Prostate gland (tissue), 2 donors: Measurements from ENCODE around the gene DVL1. TPM values are rescaled to one million over a fixed set of nuclear protein-coding genes. Genes with fewer than 3 reads are reported as not detected.
"Not testable (repeated sequence)": the region's sequence is repeated elsewhere in the genome, so short reads cannot be mapped to it uniquely, and the experiment has no call there.

ENCODE experiments used
- DNase-seq: peaks from one replicate; pipeline ENCODE4 v3.0.0-alpha.2; 2019; ENCODE audit warnings: low spot score
- H3K27ac ChIP-seq, 2 donors: fragments of 200-600 bp; sonication (generic); 2 replicates each; pipeline ENCODE4 v1.5.1; 2017 to 2019
- H3K27me3 ChIP-seq: fragments of 200-600 bp; sonication (generic); replicated peaks from 2 replicates; pipeline ENCODE4 v1.5.1; 2019; ENCODE audit not compliant: insufficient read depth
- H3K36me3 ChIP-seq, 2 donors: fragments of 200-600 bp; sonication (generic); 1 replicate in 1 of 2; 2 replicates in 1 of 2; pipeline versions ENCODE4 v1.5.1 to v1.8.1; 2017 to 2019
- H3K4me1 ChIP-seq: fragments of 200-600 bp; sonication (generic); replicated peaks from 2 replicates; pipeline ENCODE4 v1.5.1; 2019
- H3K4me3 ChIP-seq, 2 donors: fragments of 200-600 bp; sonication (generic); 2 replicates each; pipeline ENCODE4 v1.5.1; 2017 to 2019
- H3K9me3 ChIP-seq: fragments of 200-600 bp; sonication (generic); 2 replicates; pipeline ENCODE4 v1.5.1; 2017
- POLR2A ChIP-seq: fragments of 450-650 bp; IDR thresholded peaks from one replicate; pipeline ENCODE4 v1.6.1; 2016; ENCODE audit warnings: antibody characterized with exemption, mild to moderate bottlenecking
- POLR2AphosphoS5 ChIP-seq: sonication (generic); formaldehyde crosslinking; IDR thresholded peaks from one replicate; pipeline ENCODE4 v1.6.1; 2017; ENCODE audit warnings: antibody characterized with exemption
- WGBS: methylation state at CpG from one replicate; pipeline ENCODE4 v1.1.5; 2018; 5-methylcytosine and 5-hydroxymethylcytosine counted together
- intact Hi-C: fragments of 100-400 bp; cut with DNase I; formaldehyde crosslinking; loops from one replicate; pipeline ENCODE4 v1.14.2; 2022
- total RNA-seq, 2 donors: library from RNA; depleted of rRNA; stranded (reverse); fragments of >200 nt; gene quantifications; one replicate each; pipeline ENCODE4 v1.1.0, GENCODE V29; 2016
- TF ChIP-seq, protein P1 (sequence below), 4 experiments: fragments of 200-600 bp in 2 of 4; fragments of 450-650 bp in 2 of 4; sonication (generic) in 2 of 4; IDR thresholded peaks; 1 replicate in 3 of 4; 2 replicates in 1 of 4; pipeline ENCODE4 v1.5.1; 2016 to 2019; ENCODE audit warnings: antibody characterized with exemption in 4 of 4, mild to moderate bottlenecking in 2 of 4, moderate library complexity in 2 of 4

Gene DVL1
- total RNA-seq, 2 donors from 2014 or later, result 70.5 to 165 TPM

- Histone ChIP-seq H3K27me3 (no peaks in the 10 kb centered on the region), H3K4me3 (no peak overlapping the region), H3K27ac (peak overlapping the region; percentile 57 to 73), H3K4me1 (peaks cover 12% of the 10 kb centered on the region), H3K36me3 (peaks cover 0 to 19% of the 10 kb centered on the region in 2 donors), H3K9me3 (no peaks in the 10 kb centered on the region)
- DNase-seq, result peak; percentile 86
- intact Hi-C loops, result no loop called here
- TF ChIP-seq, protein P1, sequence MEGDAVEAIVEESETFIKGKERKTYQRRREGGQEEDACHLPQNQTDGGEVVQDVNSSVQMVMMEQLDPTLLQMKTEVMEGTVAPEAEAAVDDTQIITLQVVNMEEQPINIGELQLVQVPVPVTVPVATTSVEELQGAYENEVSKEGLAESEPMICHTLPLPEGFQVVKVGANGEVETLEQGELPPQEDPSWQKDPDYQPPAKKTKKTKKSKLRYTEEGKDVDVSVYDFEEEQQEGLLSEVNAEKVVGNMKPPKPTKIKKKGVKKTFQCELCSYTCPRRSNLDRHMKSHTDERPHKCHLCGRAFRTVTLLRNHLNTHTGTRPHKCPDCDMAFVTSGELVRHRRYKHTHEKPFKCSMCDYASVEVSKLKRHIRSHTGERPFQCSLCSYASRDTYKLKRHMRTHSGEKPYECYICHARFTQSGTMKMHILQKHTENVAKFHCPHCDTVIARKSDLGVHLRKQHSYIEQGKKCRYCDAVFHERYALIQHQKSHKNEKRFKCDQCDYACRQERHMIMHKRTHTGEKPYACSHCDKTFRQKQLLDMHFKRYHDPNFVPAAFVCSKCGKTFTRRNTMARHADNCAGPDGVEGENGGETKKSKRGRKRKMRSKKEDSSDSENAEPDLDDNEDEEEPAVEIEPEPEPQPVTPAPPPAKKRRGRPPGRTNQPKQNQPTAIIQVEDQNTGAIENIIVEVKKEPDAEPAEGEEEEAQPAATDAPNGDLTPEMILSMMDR (IDR thresholded peaks at IDR 0.05), result no peak
- peak; percentile 93 for TF ChIP-seq POLR2AphosphoS5
- no peak for TF ChIP-seq POLR2A
- 30% methylated on average over 9 of the region's 9 CpGs for WGBS
Measured at GRCh38 chr1:1318131-1318652, 31.0 kb downstream of the DVL1 start.

DNA sequence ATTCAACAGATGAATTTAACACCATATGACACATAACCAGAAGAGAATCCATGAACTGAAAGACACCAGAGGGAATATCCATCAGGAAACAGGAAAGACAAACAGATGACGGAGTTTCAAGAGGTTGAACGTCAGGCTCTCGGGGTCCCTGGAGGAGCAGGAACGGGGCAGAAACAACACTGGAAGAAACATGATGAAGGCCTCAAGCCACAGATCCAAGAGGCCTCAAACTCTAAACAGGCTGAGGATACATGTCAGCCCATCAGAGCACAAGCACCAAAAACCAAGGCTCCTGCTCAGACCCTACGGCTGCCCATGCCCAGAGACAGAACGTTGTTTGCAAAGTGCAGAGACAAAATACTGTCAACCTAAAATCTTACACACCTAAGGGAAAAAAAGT lies 31.8 kb downstream of the DVL1 start:
- Histone ChIP-seq H3K27ac (peak overlapping the region; percentile 57 to 73), H3K27me3 (no peaks in the 10 kb centered on the region), H3K36me3 (peaks cover 0 to 27% of the 10 kb centered on the region in 2 donors), H3K4me1 (peaks cover 12% of the 10 kb centered on the region), H3K4me3 (no peak overlapping the region), H3K9me3 (no peaks in the 10 kb centered on the region)
- TF ChIP-seq, protein P1 (IDR thresholded peaks at IDR 0.05), result no peak
- no peak for TF ChIP-seq POLR2A
- TF ChIP-seq POLR2AphosphoS5, result no peak
- intact Hi-C loops, result no loop called here
- 87% methylated on average over 6 of the region's 6 CpGs for WGBS
- DNase-seq, result no peak

- H3K27ac ChIP-seq, H3K4me3 ChIP-seq, H3K9me3 ChIP-seq, intact Hi-C loops, H3K27me3 ChIP-seq, DNase-seq: not testable (repeated sequence)
- Histone ChIP-seq H3K36me3 (peaks cover 0 to 36% of the 10 kb centered on the region in 2 donors), H3K4me1 (peaks cover 12% of the 10 kb centered on the region)
- 86% methylated on average over 8 of the region's 8 CpGs for WGBS
Measured at GRCh38 chr1:1316199-1316598, 33.0 kb downstream of the DVL1 start.

- TF ChIP-seq, protein P1 (IDR thresholded peaks at IDR 0.05), result no peak
- TF ChIP-seq POLR2A, result no peak
- TF ChIP-seq POLR2AphosphoS5, result no peak
- Histone ChIP-seq H3K27ac (no peak overlapping the region), H3K9me3 (no peaks in the 10 kb centered on the region), H3K4me1 (peaks cover 12% of the 10 kb centered on the region), H3K36me3 (peaks cover 0 to 39% of the 10 kb centered on the region in 2 donors), H3K4me3 (no peak overlapping the region), H3K27me3 (no peaks in the 10 kb centered on the region)
- intact Hi-C loops, result no loop called here
- WGBS, result 52% methylated on average over 15 of the region's 26 CpGs
- DNase-seq, result no peak
Measured at GRCh38 chr1:1315435-1315954, 33.7 kb downstream of the DVL1 start.

DNA sequence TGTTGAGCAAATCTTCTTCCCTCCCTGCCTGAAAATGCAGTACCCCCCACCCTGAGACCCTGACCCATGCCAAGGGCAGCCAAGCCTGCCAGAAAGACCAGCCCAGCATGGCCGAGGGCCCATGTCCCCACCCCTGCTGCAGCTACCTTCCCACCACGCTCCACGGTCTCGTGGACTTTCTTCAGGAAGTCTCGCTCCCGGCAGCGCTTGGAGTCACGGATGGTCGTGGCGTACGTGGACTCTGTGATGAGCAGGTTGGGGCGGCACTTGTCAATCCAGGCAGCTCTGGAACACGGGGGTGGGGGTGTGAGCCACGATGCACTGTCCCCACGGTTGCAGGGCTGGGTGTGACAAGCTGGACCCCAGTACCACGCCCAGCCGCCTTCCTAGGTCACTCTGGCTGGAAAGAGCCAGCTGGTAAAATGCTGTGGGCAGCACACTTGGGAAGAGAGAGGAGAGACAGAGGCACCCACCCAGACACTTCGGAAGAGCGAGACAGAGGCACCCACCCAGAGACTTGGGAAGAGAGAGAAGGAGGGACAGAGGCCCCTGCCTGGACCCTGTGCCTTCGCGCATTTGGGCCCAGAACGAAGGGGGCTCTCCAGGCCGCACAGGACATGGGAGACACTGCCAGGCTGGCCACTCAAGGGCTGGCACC lies 34.4 kb downstream of the DVL1 start:
- TF ChIP-seq, protein P1 (IDR thresholded peaks at IDR 0.05), result no peak
- TF ChIP-seq POLR2A (no peak), POLR2AphosphoS5 (no peak)
- H3K36me3 ChIP-seq, result peaks cover 0 to 39% of the 10 kb centered on the region in 2 donors
- H3K9me3 ChIP-seq, result no peaks in the 10 kb centered on the region
- no peak overlapping the region for H3K27ac ChIP-seq
- H3K4me3 ChIP-seq, result no peak overlapping the region
- no peak for DNase-seq
- 91% methylated on average over 23 of the region's 23 CpGs for WGBS
- intact Hi-C loops, result no loop called here
- H3K27me3 ChIP-seq, result no peaks in the 10 kb centered on the region
- H3K4me1 ChIP-seq, result peaks cover 19% of the 10 kb centered on the region
